ENCODE data around the gene PIP4P1. TPM values are rescaled to one million over a fixed set of nuclear protein-coding genes. Genes with fewer than 3 reads are reported as not detected.

PIP4P1 gene
- total and polyA plus RNA-seq, 2 of the 13 experiments (the other 11 are each of a cell fraction or from before 2014, with no cell fraction given), result 33.4 to 47.0 TPM

- TF ChIP-seq IRF2 (CRISPR knock-in tag; IDR thresholded peaks at IDR 0.05) (0 out of 2 replicates have a peak, but pooled peaks have one; percentile 41), TEAD3 (CRISPR knock-in tag; optimal IDR thresholded peaks at IDR 0.05; ENCODE audit: borderline replicate concordance) (peak; percentile 55), MATR3 (CRISPR knock-in tag; IDR thresholded peaks at IDR 0.05) (no peak), TIGD3 (CRISPR knock-in tag; IDR thresholded peaks at IDR 0.05; ENCODE audit: borderline replicate concordance) (0 out of 2 replicates have a peak, but pooled peaks have one; percentile 34), ZNF580 (CRISPR knock-in tag; IDR thresholded peaks at IDR 0.05; ENCODE audit: borderline replicate concordance, low read depth) (no peak), GMEB2 (CRISPR knock-in tag; IDR thresholded peaks at IDR 0.05; ENCODE audit: low read depth) (no peak), FOXP1 (IDR thresholded peaks at IDR 0.05) (no peak), FOXP1 (CRISPR knock-in tag; IDR thresholded peaks at IDR 0.05) (no peak), ZNF264 (CRISPR knock-in tag; IDR thresholded peaks at IDR 0.05) (peak; percentile 75; the same call in 1 of the 2 replicates), EP300 (IDR thresholded peaks at IDR 0.05; ENCODE audit: low read depth in 2 of 2, low read length in 2 of 2) (peak in 1 of 2 experiments; percentile 8; a peak in 1 of 4 replicates), EP300 (CRISPR knock-in tag; IDR thresholded peaks at IDR 0.05; ENCODE audit: borderline replicate concordance) (no peak), RXRB (CRISPR knock-in tag; IDR thresholded peaks at IDR 0.05; ENCODE audit: borderline replicate concordance) (peak; percentile 35; the same call in 1 of the 2 replicates), SAP130 (CRISPR knock-in tag; IDR thresholded peaks at IDR 0.05; ENCODE audit: low read depth) (peak; percentile 61), AGO1 (IDR thresholded peaks at IDR 0.05; ENCODE audit: low read depth, low read length, poor library complexity, severe bottlenecking) (no peak)
- TF ChIP-seq, protein P1, sequence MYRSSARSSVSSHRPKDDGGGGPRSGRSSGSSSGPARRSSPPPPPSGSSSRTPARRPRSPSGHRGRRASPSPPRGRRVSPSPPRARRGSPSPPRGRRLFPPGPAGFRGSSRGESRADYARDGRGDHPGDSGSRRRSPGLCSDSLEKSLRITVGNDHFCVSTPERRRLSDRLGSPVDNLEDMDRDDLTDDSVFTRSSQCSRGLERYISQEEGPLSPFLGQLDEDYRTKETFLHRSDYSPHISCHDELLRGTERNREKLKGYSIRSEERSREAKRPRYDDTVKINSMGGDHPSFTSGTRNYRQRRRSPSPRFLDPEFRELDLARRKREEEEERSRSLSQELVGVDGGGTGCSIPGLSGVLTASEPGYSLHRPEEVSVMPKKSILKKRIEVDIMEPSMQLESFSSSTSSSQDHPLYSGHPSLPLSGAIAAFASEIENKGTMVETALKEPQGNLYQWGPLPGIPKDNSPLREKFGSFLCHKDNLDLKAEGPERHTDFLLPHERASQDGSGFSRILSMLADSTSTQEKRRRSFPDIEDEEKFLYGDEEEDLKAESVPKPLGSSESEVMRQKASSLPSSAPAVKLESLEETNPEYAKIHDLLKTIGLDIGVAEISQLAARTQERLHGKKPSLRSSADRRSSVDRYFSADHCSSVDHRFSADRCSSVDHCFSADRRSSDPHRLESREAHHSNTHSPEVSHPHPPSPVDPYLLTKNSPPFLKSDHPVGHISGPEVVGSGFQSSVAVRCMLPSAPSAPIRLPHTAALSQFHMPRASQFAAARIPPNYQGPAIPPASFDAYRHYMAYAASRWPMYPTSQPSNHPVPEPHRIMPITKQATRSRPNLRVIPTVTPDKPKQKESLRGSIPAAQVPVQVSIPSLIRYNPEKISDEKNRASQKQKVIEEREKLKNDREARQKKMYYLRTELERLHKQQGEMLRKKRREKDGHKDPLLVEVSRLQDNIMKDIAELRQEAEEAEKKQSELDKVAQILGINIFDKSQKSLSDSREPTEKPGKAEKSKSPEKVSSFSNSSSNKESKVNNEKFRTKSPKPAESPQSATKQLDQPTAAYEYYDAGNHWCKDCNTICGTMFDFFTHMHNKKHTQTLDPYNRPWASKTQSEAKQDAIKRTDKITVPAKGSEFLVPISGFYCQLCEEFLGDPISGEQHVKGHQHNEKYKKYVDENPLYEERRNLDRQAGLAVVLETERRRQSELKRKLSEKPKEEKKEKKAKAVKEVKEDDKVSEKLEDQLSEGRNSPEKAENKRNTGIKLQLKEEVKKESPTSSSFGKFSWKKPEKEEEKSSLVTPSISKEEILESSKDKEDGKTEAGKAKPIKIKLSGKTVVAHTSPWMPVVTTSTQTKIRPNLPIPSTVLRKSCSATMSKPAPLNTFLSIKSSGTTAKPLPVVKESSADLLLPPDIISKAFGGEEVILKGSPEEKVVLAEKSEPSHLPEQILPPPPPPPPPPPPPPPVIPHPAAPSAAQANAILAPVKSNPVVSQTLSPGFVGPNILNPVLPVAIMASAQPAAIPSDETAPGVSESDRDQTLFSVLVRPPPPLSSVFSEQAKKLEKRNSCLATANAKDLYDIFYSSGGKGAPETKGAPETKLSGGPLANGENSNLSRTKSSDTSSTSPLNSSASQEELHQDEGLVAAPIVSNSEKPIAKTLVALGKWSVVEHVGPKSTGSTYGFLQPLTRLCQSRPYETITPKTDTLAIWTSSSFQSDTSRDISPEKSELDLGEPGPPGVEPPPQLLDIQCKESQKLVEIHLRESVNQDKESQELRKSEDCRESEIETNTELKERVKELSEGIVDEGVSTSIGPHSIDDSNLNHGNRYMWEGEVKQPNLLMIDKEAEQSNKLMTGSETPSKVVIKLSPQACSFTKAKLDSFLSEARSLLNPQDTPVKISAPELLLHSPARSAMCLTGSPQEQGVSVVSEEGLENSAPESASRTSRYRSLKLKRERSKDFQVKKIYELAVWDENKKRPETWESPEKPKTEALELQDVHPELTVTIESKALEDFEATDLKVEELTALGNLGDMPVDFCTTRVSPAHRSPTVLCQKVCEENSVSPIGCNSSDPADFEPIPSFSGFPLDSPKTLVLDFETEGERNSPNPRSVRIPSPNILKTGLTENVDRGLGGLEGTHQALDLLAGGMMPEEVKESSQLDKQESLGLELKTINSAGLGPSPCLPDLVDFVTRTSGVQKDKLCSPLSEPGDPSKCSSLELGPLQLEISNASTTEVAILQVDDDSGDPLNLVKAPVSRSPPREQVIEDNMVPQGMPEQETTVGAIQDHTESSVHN (CRISPR knock-in tag; IDR thresholded peaks at IDR 0.05), result 0 out of 2 replicates have a peak, but pooled peaks have one; percentile 30
- TF ChIP-seq, protein P2, sequence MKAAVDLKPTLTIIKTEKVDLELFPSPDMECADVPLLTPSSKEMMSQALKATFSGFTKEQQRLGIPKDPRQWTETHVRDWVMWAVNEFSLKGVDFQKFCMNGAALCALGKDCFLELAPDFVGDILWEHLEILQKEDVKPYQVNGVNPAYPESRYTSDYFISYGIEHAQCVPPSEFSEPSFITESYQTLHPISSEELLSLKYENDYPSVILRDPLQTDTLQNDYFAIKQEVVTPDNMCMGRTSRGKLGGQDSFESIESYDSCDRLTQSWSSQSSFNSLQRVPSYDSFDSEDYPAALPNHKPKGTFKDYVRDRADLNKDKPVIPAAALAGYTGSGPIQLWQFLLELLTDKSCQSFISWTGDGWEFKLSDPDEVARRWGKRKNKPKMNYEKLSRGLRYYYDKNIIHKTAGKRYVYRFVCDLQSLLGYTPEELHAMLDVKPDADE (CRISPR knock-in tag; IDR thresholded peaks at IDR 0.05), result no peak
Observed at GRCh38 chr14:20429801-20430669, 31.2 kb downstream of the PIP4P1 start (continued).
